Fibroblast of lung (primary cell): ENCODE results near the gene GAGE13. TPM values are rescaled to one million over a fixed set of nuclear protein-coding genes. Genes with fewer than 3 reads are reported as not detected.
"Not testable (repeated sequence)": the region's sequence is repeated elsewhere in the genome, so short reads cannot be mapped to it uniquely, and the experiment has no call there.

Experiments used
- DNase-seq, 2 donors: peaks; one replicate each; pipeline versions ENCODE4 v3.0.0 to v3.0.0-alpha.2; 2010; ENCODE audit warnings: low read depth in 2 of 2
- H2AFZ ChIP-seq: 2 replicates; pipeline ENCODE4 v1.5.1; 2012; ENCODE audit warnings: low read length, control low read depth, inconsistent platforms
- H3K27ac ChIP-seq: 2 replicates; pipeline ENCODE4 v1.5.1; 2011; ENCODE audit warnings: low read length, control low read depth; ENCODE audit not compliant: insufficient read depth
- H3K27me3 ChIP-seq: 2 replicates; pipeline ENCODE4 v1.5.1; 2011; ENCODE audit warnings: mild to moderate bottlenecking, low read length; ENCODE audit not compliant: control insufficient read depth, insufficient read depth
- H3K36me3 ChIP-seq: 2 replicates; pipeline ENCODE4 v1.5.1; 2011; ENCODE audit warnings: low read length; ENCODE audit not compliant: control insufficient read depth, insufficient read depth
- H3K4me1 ChIP-seq: 2 replicates; pipeline ENCODE4 v1.5.1; 2011; ENCODE audit warnings: low read length; ENCODE audit not compliant: control insufficient read depth, insufficient read depth; ENCODE audit errors: extremely low read depth
- H3K4me2 ChIP-seq: 2 replicates; pipeline ENCODE4 v1.5.1; 2011; ENCODE audit warnings: low read length, control low read depth; ENCODE audit not compliant: insufficient read depth; ENCODE audit errors: extremely low read depth
- H3K4me3 ChIP-seq, 4 experiments: fragments of 200-600 bp in 1 of 4; sonication (generic) in 1 of 4; replicated peaks in 1 of 4; 2 replicates each; pipeline ENCODE4 v1.5.1; 2011 to 2016; ENCODE audit warnings: low read length in 4 of 4, low read depth in 3 of 4, mild to moderate bottlenecking in 3 of 4, control low read depth in 2 of 4, inconsistent platforms in 1 of 4, mixed read lengths in 1 of 4; ENCODE audit not compliant: insufficient read depth in 1 of 4; ENCODE audit errors: control extremely low read depth in 1 of 4
- H3K79me2 ChIP-seq: 2 replicates; pipeline ENCODE4 v1.5.1; 2012; ENCODE audit warnings: mild to moderate bottlenecking, low read length, inconsistent platforms; ENCODE audit not compliant: control insufficient read depth, insufficient read depth
- H3K9ac ChIP-seq: 2 replicates; pipeline ENCODE4 v1.5.1; 2011; ENCODE audit warnings: mild to moderate bottlenecking, low read length, control low read depth; ENCODE audit not compliant: insufficient read depth
- H3K9me3 ChIP-seq: 2 replicates; pipeline ENCODE4 v1.5.1; 2012; ENCODE audit warnings: low read depth, low read length; ENCODE audit not compliant: control insufficient read depth, insufficient read depth
- H4K20me1 ChIP-seq: 2 replicates; pipeline ENCODE4 v1.5.1; 2011; ENCODE audit warnings: low read length; ENCODE audit not compliant: control insufficient read depth, insufficient read depth; ENCODE audit errors: extremely low read depth
- CTCF ChIP-seq, 2 donors: IDR thresholded peaks in 1 of 2; conservative IDR thresholded peaks in 1 of 2; 1 replicate in 1 of 2; 2 replicates in 1 of 2; pipeline ENCODE4 v1.5.1; 2011 to 2012; ENCODE audit warnings: low read length in 2 of 2, control low read depth in 1 of 2, inconsistent platforms in 1 of 2, low read depth in 1 of 2, mild to moderate bottlenecking in 1 of 2
- EZH2 ChIP-seq: IDR thresholded peaks from 2 replicates; pipeline ENCODE4 v1.5.1; 2012; ENCODE audit warnings: low read length, control low read depth, mild to moderate bottlenecking; ENCODE audit errors: missing control alignments
- polyA plus RNA-seq, 2 donors: library from polyadenylated mRNA; depleted of rRNA in 1 of 2; stranded (reverse) in 1 of 2; unstranded in 1 of 2; fragments of >200 nt; gene quantifications; 2 replicates each; pipeline ENCODE4 v1.2.1, GENCODE V29; 2011 to 2012; ENCODE audit warnings: missing spikeins in 1 of 2
- total RNA-seq: library from RNA; depleted of rRNA; stranded (reverse); fragments of >200 nt; gene quantifications from 2 replicates; pipeline ENCODE4 v1.2.1, GENCODE V29; 2014

Gene GAGE13
- total and polyA plus RNA-seq, 2 donors (not counting 1 experiment from before 2014, with no cell fraction given) = not detected

GRCh38 chrX:49300703-49301102, 30.7 kb upstream of the GAGE13 start:
- H3K27me3 ChIP-seq = no peaks in the 10 kb centered on the region
- no peak for DNase-seq
- no peak overlapping the region for H2AFZ ChIP-seq
- no peaks in the 10 kb centered on the region for H3K4me1 ChIP-seq
- no peak overlapping the region for H3K9ac ChIP-seq
- H3K36me3 ChIP-seq = no peaks in the 10 kb centered on the region
- no peaks in the 10 kb centered on the region for H3K9me3 ChIP-seq
- no peaks in the 10 kb centered on the region for H4K20me1 ChIP-seq
- no peak for TF ChIP-seq EZH2
- TF ChIP-seq CTCF (conservative IDR thresholded peaks at IDR 0.05 in 1 of 2, IDR thresholded peaks at IDR 0.05 in 1 of 2; ENCODE audit: low read depth in 1 of 2, low read length in 2 of 2) = no peak
- no peak overlapping the region for H3K4me3 ChIP-seq
- no peak overlapping the region for H3K4me2 ChIP-seq
- no peak overlapping the region for H3K27ac ChIP-seq
- no peaks in the 10 kb centered on the region for H3K79me2 ChIP-seq

- no peaks in the 10 kb centered on the region for H3K9me3 ChIP-seq
- no peak for DNase-seq
- no peaks in the 10 kb centered on the region for H3K27me3 ChIP-seq
- no peak within 1 kb of the TSS for H3K4me3 ChIP-seq
- H3K79me2 ChIP-seq = no peaks in the 10 kb centered on the region
- H3K9ac ChIP-seq = no peak within 1 kb of the TSS
- no peaks in the 10 kb centered on the region for H3K4me1 ChIP-seq
- no peaks in the 10 kb centered on the region for H3K36me3 ChIP-seq
- no peak within 1 kb of the TSS for H3K4me2 ChIP-seq
- no peak within 1 kb of the TSS for H2AFZ ChIP-seq
- no peak within 1 kb of the TSS for H3K27ac ChIP-seq
- no peak for TF ChIP-seq CTCF (conservative IDR thresholded peaks at IDR 0.05 in 1 of 2, IDR thresholded peaks at IDR 0.05 in 1 of 2; ENCODE audit: low read depth in 1 of 2, low read length in 2 of 2)
- no peak for TF ChIP-seq EZH2
- H4K20me1 ChIP-seq = no peaks in the 10 kb centered on the region
These were observed 28.0 kb upstream of the GAGE13 start, which contains the start of gene GAGE10 for GRCh38 chrX:49303346-49303745. Gene GAGE10, plus strand, starts transcription at chrX:49303646. Its CDS starts 1,214 bp downstream, at chrX:49304860.

GRCh38 chrX:49307775-49308174, 23.6 kb upstream of the GAGE13 start:
- H3K9me3 ChIP-seq, H3K4me2 ChIP-seq, H4K20me1 ChIP-seq, H2AFZ ChIP-seq, H3K27ac ChIP-seq, H3K79me2 ChIP-seq, H3K4me3 ChIP-seq, H3K9ac ChIP-seq, H3K36me3 ChIP-seq, H3K27me3 ChIP-seq, H3K4me1 ChIP-seq, DNase-seq: not testable (repeated sequence)
